ENCODE results near the gene ZNF134.
A peak's percentile ranks its signal among the peaks of the same experiment; 100 is the strongest.

The ZNF134 gene

GRCh38 chr19:57613941-57614743 is at the start of gene ZNF134:
TSS of gene ZNF134 (plus strand) at chr19:57614242. CDS start at chr19:57619469, 5,227 bp downstream.
- DNase-seq, result peak; percentile 94

- DNase-seq, result peak; percentile 18
Measured at GRCh38 chr19:57566396-57567265, 47.4 kb upstream of the ZNF134 start.

GRCh38 chr19:57570707-57571106 is 43.3 kb upstream of the ZNF134 start:
- DNase-seq, result no peak

- DNase-seq, result no peak
Measured at GRCh38 chr19:57572415-57572947, 41.6 kb upstream of the ZNF134 start.

- DNase-seq, result no peak
Measured at GRCh38 chr19:57576661-57577060, 37.4 kb upstream of the ZNF134 start.

- DNase-seq, result peak; percentile 99
Measured at GRCh38 chr19:57578487-57579205, 35.4 kb upstream of the ZNF134 start, which contains the start of gene ZNF416. TSS of gene ZNF416 (minus strand) at chr19:57578911. CDS start at chr19:57578704, 207 bp downstream.

- no peak for DNase-seq
Measured at GRCh38 chr19:57583104-57583520, 30.9 kb upstream of the ZNF134 start.

- peak; percentile 89 for DNase-seq
Measured at GRCh38 chr19:57583521-57584416, 30.3 kb upstream of the ZNF134 start, which contains the start of gene ZIK1. TSS of gene ZIK1 (plus strand) at chr19:57584145. CDS start at chr19:57584357, 212 bp downstream.

- DNase-seq, result no peak
Measured at GRCh38 chr19:57587529-57587928, 26.5 kb upstream of the ZNF134 start.

GRCh38 chr19:57599377-57599760 is 14.7 kb upstream of the ZNF134 start:
- DNase-seq, result no peak

- peak; percentile 91 for DNase-seq
Measured at GRCh38 chr19:57599761-57600383, 14.2 kb upstream of the ZNF134 start, which contains the start of gene ZNF530. TSS of gene ZNF530 (plus strand) at chr19:57599885. CDS start at chr19:57604346, 4,461 bp downstream.

GRCh38 chr19:57606931-57607330 is 7.1 kb upstream of the ZNF134 start:
- no peak for DNase-seq

GRCh38 chr19:57611113-57611512 is 2.9 kb upstream of the ZNF134 start:
- no peak for DNase-seq

GRCh38 chr19:57615346-57615745 is 1.3 kb downstream of the ZNF134 start:
- peak; percentile 3 for DNase-seq

- no peak for DNase-seq
Measured at GRCh38 chr19:57620673-57621348, 6.8 kb downstream of the ZNF134 start.

- no peak for DNase-seq
Measured at GRCh38 chr19:57623091-57623490, 9.0 kb downstream of the ZNF134 start.

- DNase-seq, result peak; percentile 95
Measured at GRCh38 chr19:57632987-57633831, 19.2 kb downstream of the ZNF134 start, which contains the start of gene ZNF211. TSS of gene ZNF211 (plus strand) at chr19:57633168. CDS start at chr19:57633347, 179 bp downstream.

GRCh38 chr19:57633832-57634131 is 19.7 kb downstream of the ZNF134 start:
- DNase-seq, result no peak

- DNase-seq, result no peak
Measured at GRCh38 chr19:57637379-57637778, 23.3 kb downstream of the ZNF134 start.

All from inflammatory macrophage treated with lipopolysaccharide for 4 hours (primary cell).